Hepatocyte (in vitro differentiated cells): ENCODE results near the gene MON1B. TPM values are rescaled to one million over a fixed set of nuclear protein-coding genes. Genes with fewer than 3 reads are reported as not detected.

Experiments
- DNase-seq: peaks from one replicate; pipeline ENCODE4 v3.0.0-alpha.2; 2016; ENCODE audit warnings: low spot score
- H2AFZ ChIP-seq: fragments of 200-600 bp; sonication (generic); 2 replicates; pipeline ENCODE4 v1.6.0; 2016; ENCODE audit warnings: antibody characterized with exemption, mild to moderate bottlenecking
- H3K27ac ChIP-seq: fragments of 200-600 bp; sonication (generic); 2 replicates; pipeline ENCODE4 v1.5.1; 2016; ENCODE audit warnings: mild to moderate bottlenecking
- H3K27me3 ChIP-seq: fragments of 200-600 bp; sonication (generic); 2 replicates; pipeline ENCODE4 v1.6.1; 2016
- H3K36me3 ChIP-seq: fragments of 200-600 bp; sonication (generic); replicated peaks from 2 replicates; pipeline ENCODE4 v1.5.1; 2016; ENCODE audit warnings: low read depth; ENCODE audit not compliant: insufficient read depth
- H3K4me1 ChIP-seq: fragments of 200-600 bp; sonication (generic); 2 replicates; pipeline ENCODE4 v1.5.1; 2016; ENCODE audit warnings: mild to moderate bottlenecking, moderate library complexity; ENCODE audit not compliant: insufficient read depth
- H3K4me2 ChIP-seq: fragments of 200-600 bp; sonication (generic); 2 replicates; pipeline ENCODE4 v1.6.0; 2016
- H3K4me3 ChIP-seq: fragments of 200-600 bp; sonication (generic); 2 replicates; pipeline ENCODE4 v1.5.1; 2016; ENCODE audit warnings: mild to moderate bottlenecking
- H3K79me2 ChIP-seq: fragments of 200-600 bp; sonication (generic); 2 replicates; pipeline ENCODE4 v1.6.0; 2017; ENCODE audit warnings: mild to moderate bottlenecking
- H3K9me2 ChIP-seq: fragments of 200-600 bp; sonication (generic); replicated peaks from 2 replicates; pipeline ENCODE4 v1.6.0; 2017; ENCODE audit warnings: mild to moderate bottlenecking; ENCODE audit not compliant: insufficient read depth
- H3K9me3 ChIP-seq: fragments of 200-600 bp; sonication (generic); 2 replicates; pipeline ENCODE4 v1.5.1; 2016; ENCODE audit warnings: low read depth, mild to moderate bottlenecking
- H4K20me1 ChIP-seq: fragments of 200-600 bp; sonication (generic); 2 replicates; pipeline ENCODE4 v1.6.0; 2016; ENCODE audit warnings: mild to moderate bottlenecking; ENCODE audit not compliant: insufficient read depth, poor library complexity, severe bottlenecking
- EZH2 ChIP-seq: fragments of 200-600 bp; sonication (generic); IDR thresholded peaks from 2 replicates; pipeline ENCODE4 v1.6.1; 2016; ENCODE audit warnings: antibody characterized with exemption, mild to moderate bottlenecking, borderline replicate concordance
- EZH2phosphoT487 ChIP-seq: fragments of 200-600 bp; sonication (generic); IDR thresholded peaks from one replicate; pipeline ENCODE4 v1.6.1; 2018; ENCODE audit warnings: antibody characterized with exemption, mild to moderate bottlenecking, low read depth, moderate library complexity; ENCODE audit not compliant: unreplicated experiment, severe bottlenecking
- WGBS: methylation state at CpG from one replicate; pipeline ENCODE4 v1.1.6; 2016; ENCODE audit warnings: low lambda C conversion rate; ENCODE audit errors: missing lambda C conversion rate; 5-methylcytosine and 5-hydroxymethylcytosine counted together
- polyA plus RNA-seq: library from polyadenylated mRNA; unstranded; fragments of >200 nt; fragmentation: Nextera tagmentation; extraction: Ambion mirVana; gene quantifications from 2 replicates; pipeline ENCODE4 v1.2.1, GENCODE V29; 2016
- total RNA-seq: library from RNA; depleted of rRNA; stranded (reverse); fragments of >200 nt; gene quantifications from 2 replicates; pipeline ENCODE4 v1.2.3, GENCODE V29; 2014
- TF ChIP-seq, protein P1 (sequence below): fragments of 200-600 bp; sonication (generic); IDR thresholded peaks from 2 replicates; pipeline ENCODE4 v1.5.1; 2016; ENCODE audit warnings: antibody characterized with exemption, mild to moderate bottlenecking; ENCODE audit not compliant: poor library complexity

MON1B gene
- total and polyA plus RNA-seq, 2 experiments from 2014 or later, result 13.5 to 42.3 TPM

DNA sequence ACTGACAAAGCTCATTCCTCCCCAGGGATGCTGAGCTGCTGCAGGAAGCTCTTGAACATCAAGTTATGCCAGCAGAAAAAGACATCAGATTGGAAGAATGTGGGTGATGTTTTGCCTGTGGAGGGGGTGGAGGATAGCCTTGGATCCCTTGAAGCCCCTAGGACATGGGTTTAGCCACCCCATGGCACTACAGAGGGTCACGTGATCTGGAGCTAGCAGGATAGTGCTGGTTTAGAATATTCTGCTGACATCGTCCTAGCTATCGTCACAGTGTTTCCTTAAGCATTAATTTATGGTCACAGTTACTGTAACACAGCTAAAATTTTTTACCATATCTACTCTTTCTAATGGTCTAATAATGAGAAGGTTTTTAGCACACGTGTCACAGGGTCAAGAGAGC, 20.2 kb upstream of the MON1B start:
- TF ChIP-seq EZH2phosphoT487 (no peak), EZH2 (no peak)
- TF ChIP-seq, protein P1, sequence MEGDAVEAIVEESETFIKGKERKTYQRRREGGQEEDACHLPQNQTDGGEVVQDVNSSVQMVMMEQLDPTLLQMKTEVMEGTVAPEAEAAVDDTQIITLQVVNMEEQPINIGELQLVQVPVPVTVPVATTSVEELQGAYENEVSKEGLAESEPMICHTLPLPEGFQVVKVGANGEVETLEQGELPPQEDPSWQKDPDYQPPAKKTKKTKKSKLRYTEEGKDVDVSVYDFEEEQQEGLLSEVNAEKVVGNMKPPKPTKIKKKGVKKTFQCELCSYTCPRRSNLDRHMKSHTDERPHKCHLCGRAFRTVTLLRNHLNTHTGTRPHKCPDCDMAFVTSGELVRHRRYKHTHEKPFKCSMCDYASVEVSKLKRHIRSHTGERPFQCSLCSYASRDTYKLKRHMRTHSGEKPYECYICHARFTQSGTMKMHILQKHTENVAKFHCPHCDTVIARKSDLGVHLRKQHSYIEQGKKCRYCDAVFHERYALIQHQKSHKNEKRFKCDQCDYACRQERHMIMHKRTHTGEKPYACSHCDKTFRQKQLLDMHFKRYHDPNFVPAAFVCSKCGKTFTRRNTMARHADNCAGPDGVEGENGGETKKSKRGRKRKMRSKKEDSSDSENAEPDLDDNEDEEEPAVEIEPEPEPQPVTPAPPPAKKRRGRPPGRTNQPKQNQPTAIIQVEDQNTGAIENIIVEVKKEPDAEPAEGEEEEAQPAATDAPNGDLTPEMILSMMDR, result no peak
- Histone ChIP-seq H3K4me3 (no peak overlapping the region), H3K4me2 (no peak overlapping the region), H3K4me1 (no peaks in the 10 kb centered on the region), H3K79me2 (no peaks in the 10 kb centered on the region), H3K9me3 (no peaks in the 10 kb centered on the region), H2AFZ (no peak overlapping the region), H3K27ac (no peak overlapping the region), H3K9me2 (no peaks in the 10 kb centered on the region), H4K20me1 (no peaks in the 10 kb centered on the region), H3K27me3 (no peaks in the 10 kb centered on the region), H3K36me3 (no peaks in the 10 kb centered on the region)
- WGBS, result 73% methylated on average over 4 of the region's 4 CpGs
- DNase-seq, result no peak

DNA sequence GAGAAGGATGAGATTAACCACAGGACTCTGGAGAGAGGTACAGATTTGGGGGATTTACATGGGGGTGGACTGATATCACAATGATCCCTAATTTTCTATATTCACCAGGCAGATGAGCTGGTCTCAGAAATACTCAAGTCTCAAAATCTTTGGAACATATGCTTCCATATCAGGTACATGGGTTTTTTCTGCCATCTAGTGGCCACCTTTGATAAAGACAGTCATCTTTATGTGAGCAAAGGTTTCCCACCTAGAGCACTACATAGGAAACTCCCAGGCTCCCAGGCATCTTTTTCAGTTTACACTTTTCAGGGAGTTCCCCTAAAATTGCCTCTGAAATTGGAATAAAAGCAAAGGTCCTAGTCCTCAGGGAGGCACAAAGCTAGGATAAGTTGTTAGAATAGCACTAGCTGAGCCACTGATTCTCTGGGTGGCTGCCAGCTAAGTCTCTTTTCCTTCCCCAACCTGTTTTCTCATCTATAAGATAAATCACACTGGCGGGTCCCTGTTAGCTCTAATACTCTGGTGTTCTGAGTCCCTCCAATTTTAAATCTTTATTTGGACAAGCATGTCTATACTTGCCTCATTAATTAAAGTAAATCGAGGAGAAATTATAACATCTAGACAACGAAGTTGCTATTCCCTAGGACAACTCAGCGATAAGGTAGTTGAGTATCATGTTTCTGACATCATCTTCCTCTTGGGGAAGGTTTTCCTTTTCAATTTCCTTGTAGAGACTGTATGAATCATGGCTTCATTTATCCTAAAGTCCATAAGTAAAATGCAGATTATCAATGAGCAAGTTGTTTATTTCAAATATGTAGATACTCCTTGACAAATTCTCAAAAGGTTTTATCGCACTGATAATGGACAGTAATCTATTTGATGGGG, 19.0 kb upstream of the MON1B start:
- H3K4me2 ChIP-seq, result no peak overlapping the region
- WGBS, result 82% methylated on average over 5 of the region's 5 CpGs

GRCh38 chr16:77172951-77173350, 18.0 kb upstream of the MON1B start:
- Histone ChIP-seq H4K20me1 (no peaks in the 10 kb centered on the region), H3K27ac (no peak overlapping the region), H3K27me3 (no peaks in the 10 kb centered on the region), H3K79me2 (no peaks in the 10 kb centered on the region), H3K4me3 (no peak overlapping the region), H2AFZ (no peak overlapping the region), H3K9me3 (no peaks in the 10 kb centered on the region), H3K4me2 (no peak overlapping the region), H3K4me1 (no peaks in the 10 kb centered on the region), H3K36me3 (no peaks in the 10 kb centered on the region), H3K9me2 (no peaks in the 10 kb centered on the region)
- TF ChIP-seq EZH2, result no peak
- no peak for TF ChIP-seq EZH2phosphoT487
- TF ChIP-seq, protein P1, result no peak
- DNase-seq, result no peak

More for the DNA sequence above, 19.0 kb upstream of the MON1B start:
- H3K9me2 ChIP-seq, result no peaks in the 10 kb centered on the region
- DNase-seq, result peak; percentile 83
- no peaks in the 10 kb centered on the region for H3K79me2 ChIP-seq
- H3K4me1 ChIP-seq, result no peaks in the 10 kb centered on the region
- no peak overlapping the region for H2AFZ ChIP-seq
- no peaks in the 10 kb centered on the region for H4K20me1 ChIP-seq
- H3K27me3 ChIP-seq, result no peaks in the 10 kb centered on the region
- H3K36me3 ChIP-seq, result no peaks in the 10 kb centered on the region
- H3K4me3 ChIP-seq, result no peak overlapping the region
- H3K9me3 ChIP-seq, result no peaks in the 10 kb centered on the region
- TF ChIP-seq, protein P1, result peak; percentile 81
- TF ChIP-seq EZH2, result no peak
- TF ChIP-seq EZH2phosphoT487, result no peak
- H3K27ac ChIP-seq, result no peak overlapping the region
